Measurements from ENCODE around the gene RAD51B. TPM values are rescaled to one million over a fixed set of nuclear protein-coding genes. Genes with fewer than 3 reads are reported as not detected.

Gene RAD51B
- total RNA-seq, 1 experiment from 2014 or later, result 10.8 TPM

DNA sequence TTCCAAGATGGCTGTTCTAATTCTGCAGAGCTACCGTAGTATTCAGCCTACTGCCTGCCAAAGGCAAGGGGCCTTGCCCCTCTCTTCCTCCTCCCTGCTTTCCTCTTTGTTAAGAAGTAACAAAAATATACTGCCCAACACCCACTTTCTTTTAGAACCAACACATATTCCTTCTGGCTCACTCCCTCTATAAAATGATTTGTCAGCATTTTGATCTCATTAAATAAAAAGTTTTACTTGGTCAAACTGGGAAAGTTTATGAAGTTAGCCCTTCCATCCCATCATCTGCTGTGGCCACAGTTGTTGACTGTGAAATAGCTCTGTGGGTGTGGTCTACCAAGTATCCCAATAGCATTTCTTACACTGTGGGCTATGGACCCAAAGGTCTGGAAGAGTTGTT is 500.9 kb downstream of the RAD51B start:
- no peaks in the 10 kb centered on the region for H3K79me2 ChIP-seq (ENCODE audit: low read length)
- H2AFZ ChIP-seq (ENCODE audit: low read length), result no peak overlapping the region
- no TSS peak for BruUV-seq (replicated peaks)
- TF ChIP-seq, protein P1, sequence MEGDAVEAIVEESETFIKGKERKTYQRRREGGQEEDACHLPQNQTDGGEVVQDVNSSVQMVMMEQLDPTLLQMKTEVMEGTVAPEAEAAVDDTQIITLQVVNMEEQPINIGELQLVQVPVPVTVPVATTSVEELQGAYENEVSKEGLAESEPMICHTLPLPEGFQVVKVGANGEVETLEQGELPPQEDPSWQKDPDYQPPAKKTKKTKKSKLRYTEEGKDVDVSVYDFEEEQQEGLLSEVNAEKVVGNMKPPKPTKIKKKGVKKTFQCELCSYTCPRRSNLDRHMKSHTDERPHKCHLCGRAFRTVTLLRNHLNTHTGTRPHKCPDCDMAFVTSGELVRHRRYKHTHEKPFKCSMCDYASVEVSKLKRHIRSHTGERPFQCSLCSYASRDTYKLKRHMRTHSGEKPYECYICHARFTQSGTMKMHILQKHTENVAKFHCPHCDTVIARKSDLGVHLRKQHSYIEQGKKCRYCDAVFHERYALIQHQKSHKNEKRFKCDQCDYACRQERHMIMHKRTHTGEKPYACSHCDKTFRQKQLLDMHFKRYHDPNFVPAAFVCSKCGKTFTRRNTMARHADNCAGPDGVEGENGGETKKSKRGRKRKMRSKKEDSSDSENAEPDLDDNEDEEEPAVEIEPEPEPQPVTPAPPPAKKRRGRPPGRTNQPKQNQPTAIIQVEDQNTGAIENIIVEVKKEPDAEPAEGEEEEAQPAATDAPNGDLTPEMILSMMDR (conservative IDR thresholded peaks at IDR 0.05; ENCODE audit: low read depth, low read length), result no peak
- TF ChIP-seq EZH2 (IDR thresholded peaks at IDR 0.05; ENCODE audit: low read length, unreplicated experiment) (no peak), EZH2phosphoT487 (IDR thresholded peaks at IDR 0.05; ENCODE audit: borderline replicate concordance, low read length) (no peak)
- H3K4me3 ChIP-seq (ENCODE audit: low read length), result no peak overlapping the region
- no peak overlapping the region for H3K27ac ChIP-seq (ENCODE audit: low read length)
- no peak overlapping the region for H3K9ac ChIP-seq (ENCODE audit: low read length)
- no peaks in the 10 kb centered on the region for H3F3A ChIP-seq (ENCODE audit: low read length, unreplicated experiment)
- no peaks in the 10 kb centered on the region for H3K4me1 ChIP-seq (ENCODE audit: insufficient read depth, low read length)
- ATAC-seq (no peak), DNase-seq (no peak)
- H3K36me3 ChIP-seq (ENCODE audit: low read depth, low read length), result no peaks in the 10 kb centered on the region
- ChIA-PET POLR2A (ENCODE audit: unreplicated experiment) (no interaction called here), CTCF (no interaction called here)
- no peaks in the 10 kb centered on the region for H4K20me1 ChIP-seq (ENCODE audit: low read length)
- H3K9me2 ChIP-seq (replicated peaks; ENCODE audit: low read length), result no peaks in the 10 kb centered on the region
- no peak overlapping the region for H3K4me2 ChIP-seq (ENCODE audit: low read length)
- intact Hi-C loops (cut with micrococcal nuclease), result no loop called here
- H3K27me3 ChIP-seq (ENCODE audit: low read length), result no peaks in the 10 kb centered on the region
- no peaks in the 10 kb centered on the region for H3K9me3 ChIP-seq (ENCODE audit: low read length)

DNA sequence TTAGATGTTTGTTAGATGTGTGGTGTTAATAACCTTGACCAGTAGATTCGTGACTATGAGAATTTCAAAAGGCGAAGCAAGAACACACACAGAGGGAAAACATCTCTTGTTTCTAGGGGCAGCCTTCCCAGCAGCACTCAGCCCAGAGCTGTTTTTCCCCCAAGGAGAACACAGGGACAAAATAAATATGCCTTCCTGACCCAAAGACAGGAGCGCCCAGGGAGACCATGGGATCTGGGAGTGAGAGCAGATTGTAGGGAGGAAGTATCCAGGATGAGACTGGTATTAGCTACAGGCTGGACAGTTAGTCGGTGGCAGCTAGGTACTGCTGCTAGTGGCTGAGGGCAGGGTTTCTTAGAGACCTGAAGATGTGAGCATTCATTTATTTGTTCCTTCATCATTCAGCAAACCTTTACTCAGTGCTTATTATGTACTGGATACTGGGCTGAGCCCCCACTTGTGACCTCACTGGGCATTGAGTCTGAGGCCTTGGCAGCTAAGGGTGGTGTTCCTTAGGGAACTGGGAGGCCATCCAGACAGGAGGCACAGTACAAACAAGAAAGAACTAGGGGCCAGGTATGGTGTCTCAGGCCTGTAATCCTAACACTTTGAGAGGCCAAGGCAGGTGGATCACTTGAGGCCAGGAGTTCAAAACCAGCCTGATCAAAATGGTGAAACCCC is 503.5 kb downstream of the RAD51B start:
- H3K9me2 ChIP-seq (replicated peaks; ENCODE audit: low read length), result no peaks in the 10 kb centered on the region
- intact Hi-C loops (cut with micrococcal nuclease), result no loop called here
- ChIA-PET CTCF (no interaction called here), POLR2A (ENCODE audit: unreplicated experiment) (interaction anchor here (0.6 kb wide), 1 partner anchor 503 kb away, joined by 4 read pairs; no protein-coding TSS in a partner anchor)
- no peak overlapping the region for H3K9ac ChIP-seq (ENCODE audit: low read length)
- no peak for DNase-seq
- no peak for TF ChIP-seq EZH2phosphoT487 (IDR thresholded peaks at IDR 0.05; ENCODE audit: borderline replicate concordance, low read length)
- TF ChIP-seq, protein P1 (conservative IDR thresholded peaks at IDR 0.05; ENCODE audit: low read depth, low read length), result no peak
- TF ChIP-seq EZH2 (IDR thresholded peaks at IDR 0.05; ENCODE audit: low read length, unreplicated experiment), result no peak
- H2AFZ ChIP-seq (ENCODE audit: low read length), result no peak overlapping the region
- H3K79me2 ChIP-seq (ENCODE audit: low read length), result no peaks in the 10 kb centered on the region
- H3F3A ChIP-seq (ENCODE audit: low read length, unreplicated experiment), result no peaks in the 10 kb centered on the region
- no TSS peak for BruUV-seq (replicated peaks)
- no peaks in the 10 kb centered on the region for H3K4me1 ChIP-seq (ENCODE audit: insufficient read depth, low read length)
- no peak overlapping the region for H3K4me3 ChIP-seq (ENCODE audit: low read length)
- H3K27me3 ChIP-seq (ENCODE audit: low read length), result no peaks in the 10 kb centered on the region
- H3K36me3 ChIP-seq (ENCODE audit: low read depth, low read length), result no peaks in the 10 kb centered on the region
- no peak overlapping the region for H3K4me2 ChIP-seq (ENCODE audit: low read length)
- no peak; the same call in 1 of the 2 replicates for ATAC-seq
- no peak overlapping the region for H3K27ac ChIP-seq (ENCODE audit: low read length)
- H4K20me1 ChIP-seq (ENCODE audit: low read length), result no peaks in the 10 kb centered on the region
- H3K9me3 ChIP-seq (ENCODE audit: low read length), result no peaks in the 10 kb centered on the region

DNA sequence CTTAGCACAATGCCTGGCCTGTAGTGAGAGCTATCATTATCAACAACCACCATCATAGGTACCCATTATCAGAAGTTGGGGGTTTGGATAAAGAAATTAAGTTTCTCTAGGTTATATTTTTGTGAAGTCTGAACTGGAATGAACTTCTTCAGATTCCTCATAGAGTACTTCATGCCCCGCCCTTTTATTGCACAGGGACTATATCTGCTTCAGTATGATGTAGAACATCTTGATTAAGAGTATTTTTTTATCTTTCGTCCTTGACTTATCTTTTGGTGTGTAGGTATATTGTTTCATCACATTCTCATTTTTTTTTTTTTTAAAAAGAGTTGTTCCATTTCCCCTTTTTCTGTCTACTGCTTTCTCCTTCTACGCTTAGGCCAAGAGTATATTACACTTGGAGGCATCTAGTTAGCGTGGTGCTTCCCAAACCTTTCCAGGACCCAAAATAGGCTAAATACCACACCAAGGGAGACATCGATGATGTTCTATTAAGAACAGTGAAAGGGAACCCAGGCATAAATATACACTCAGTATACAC is 505.8 kb downstream of the RAD51B start:
- H3K27me3 ChIP-seq (ENCODE audit: low read length), result no peaks in the 10 kb centered on the region
- no peak overlapping the region for H3K4me3 ChIP-seq (ENCODE audit: low read length)
- H3K9ac ChIP-seq (ENCODE audit: low read length), result no peak overlapping the region
- no peak for DNase-seq
- TF ChIP-seq EZH2phosphoT487 (IDR thresholded peaks at IDR 0.05; ENCODE audit: borderline replicate concordance, low read length) (no peak), EZH2 (IDR thresholded peaks at IDR 0.05; ENCODE audit: low read length, unreplicated experiment) (no peak)
- TF ChIP-seq, protein P1 (conservative IDR thresholded peaks at IDR 0.05; ENCODE audit: low read depth, low read length), result no peak
- no peak overlapping the region for H3K27ac ChIP-seq (ENCODE audit: low read length)
- CTCF ChIA-PET, result no interaction called here
- intact Hi-C loops (cut with micrococcal nuclease), result no loop called here
- H3K79me2 ChIP-seq (ENCODE audit: low read length), result no peaks in the 10 kb centered on the region
- H3K4me1 ChIP-seq (ENCODE audit: insufficient read depth, low read length), result no peaks in the 10 kb centered on the region
- H3K9me2 ChIP-seq (replicated peaks; ENCODE audit: low read length), result no peaks in the 10 kb centered on the region
- no peaks in the 10 kb centered on the region for H3K9me3 ChIP-seq (ENCODE audit: low read length)
- no peaks in the 10 kb centered on the region for H3F3A ChIP-seq (ENCODE audit: low read length, unreplicated experiment)
- ATAC-seq, result no peak
- POLR2A ChIA-PET (ENCODE audit: unreplicated experiment), result no interaction called here
- no peak overlapping the region for H3K4me2 ChIP-seq (ENCODE audit: low read length)
- no peak overlapping the region for H2AFZ ChIP-seq (ENCODE audit: low read length)
- no peaks in the 10 kb centered on the region for H4K20me1 ChIP-seq (ENCODE audit: low read length)
- no peaks in the 10 kb centered on the region for H3K36me3 ChIP-seq (ENCODE audit: low read depth, low read length)
- no TSS peak for BruUV-seq (replicated peaks)

Measured in PC-3 (cell line).